ENCODE measurements around the gene KLC1. TPM values are rescaled to one million over a fixed set of nuclear protein-coding genes. Genes with fewer than 3 reads are reported as not detected.

KLC1 gene
- total and polyA plus RNA-seq, 2 of the 8 experiments (the other 6 are each of a cell fraction or from before 2014, with no cell fraction given): 84.6 to 134 TPM

- no peak for TF ChIP-seq CHD7 (IDR thresholded peaks at IDR 0.05; ENCODE audit: insufficient replicate concordance, low read length)
- TF ChIP-seq EGR1 (IDR thresholded peaks at IDR 0.05; ENCODE audit: borderline replicate concordance, low read depth, low read length): no peak
- TF ChIP-seq CBX8 (IDR thresholded peaks at IDR 0.05; ENCODE audit: borderline replicate concordance, low read depth, low read length): no peak
- no peak for TF ChIP-seq POLR2A (IDR thresholded peaks at IDR 0.05; ENCODE audit: control extremely low read depth in 1 of 2, low read depth in 2 of 2, low read length in 2 of 2)
- no peak for TF ChIP-seq SP2 (IDR thresholded peaks at IDR 0.05; ENCODE audit: low read length)
- no peak for TF ChIP-seq CEBPB (IDR thresholded peaks at IDR 0.05; ENCODE audit: low read depth, low read length)
- no peak for TF ChIP-seq BACH1 (IDR thresholded peaks at IDR 0.05; ENCODE audit: low read length)
- TF ChIP-seq MAX (IDR thresholded peaks at IDR 0.05): no peak
- no peak for TF ChIP-seq E2F6 (IDR thresholded peaks at IDR 0.05)
- no peak for TF ChIP-seq CREB1 (IDR thresholded peaks at IDR 0.05)
- no peak for TF ChIP-seq SAP30 (IDR thresholded peaks at IDR 0.05; ENCODE audit: insufficient read depth, insufficient replicate concordance, low read length)
- no peak for TF ChIP-seq KDM4A (IDR thresholded peaks at IDR 0.05; ENCODE audit: low read depth, low read length, severe bottlenecking)
Measured at GRCh38 chr14:103624860-103625259, 4.2 kb upstream of the KLC1 start (continued).
